NCI-H345 treated with DMSO at 0.1 percent for 48 hours (cell line): ENCODE results near the gene FRMPD2.
"Not testable (repeated sequence)": the region's sequence is repeated elsewhere in the genome, so short reads cannot be mapped to it uniquely, and the experiment has no call there.

Experiments used
- DNase-seq: peaks from one replicate; lab custom pipeline; 2025; ENCODE audit not compliant: unreplicated experiment; lab: John Stamatoyannopoulos, UW

Gene FRMPD2

DNA sequence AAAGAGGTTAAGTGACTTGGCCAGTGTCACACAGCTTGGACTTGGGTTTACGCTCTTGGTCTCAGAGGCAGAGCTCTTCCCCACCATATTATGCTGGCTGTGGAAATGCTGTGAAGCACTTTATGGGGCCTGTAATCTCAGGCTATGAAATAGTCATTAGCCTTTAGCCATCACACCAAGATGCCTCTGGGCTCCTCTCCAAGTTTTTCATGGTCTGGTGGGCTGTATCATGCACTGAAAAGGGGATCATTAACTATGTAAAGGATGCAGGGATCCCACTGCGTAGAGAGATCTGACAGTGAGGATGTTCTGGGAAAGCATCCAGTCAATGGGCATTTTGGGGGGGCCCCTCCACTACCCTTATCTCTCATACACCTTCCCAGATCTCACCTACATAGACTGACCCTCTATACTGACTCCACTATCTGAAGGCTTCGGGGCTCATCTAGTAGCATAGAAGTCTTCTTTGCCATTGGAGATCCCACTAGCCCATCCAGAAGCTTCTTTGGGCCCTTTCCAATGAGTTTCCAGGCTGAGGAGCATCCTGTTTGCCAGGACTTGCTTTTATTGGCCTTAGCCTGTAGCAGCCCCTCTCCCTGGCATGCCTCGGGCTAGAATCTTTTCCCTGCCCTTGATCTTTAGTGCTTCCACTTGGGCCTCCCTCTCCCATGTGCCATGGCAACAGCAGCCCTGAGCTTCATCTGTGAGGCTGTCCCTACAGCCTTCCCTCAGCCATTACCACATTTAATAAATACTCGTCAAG is 19.6 kb downstream of the FRMPD2 start:
- DNase-seq, result peak; percentile 19

GRCh38 chr10:48253970-48254657 is 20.4 kb downstream of the FRMPD2 start:
- DNase-seq, result no peak

- DNase-seq, result no peak
These were observed 22.2 kb downstream of the FRMPD2 start for GRCh38 chr10:48252354-48252650.

GRCh38 chr10:48251525-48252353 is 22.8 kb downstream of the FRMPD2 start:
- DNase-seq, result peak; percentile 51

- DNase-seq, result peak; percentile 25
These were observed 23.4 kb downstream of the FRMPD2 start for GRCh38 chr10:48251152-48251524.

GRCh38 chr10:48249763-48250351 is 24.6 kb downstream of the FRMPD2 start:
- DNase-seq, result no peak

DNA sequence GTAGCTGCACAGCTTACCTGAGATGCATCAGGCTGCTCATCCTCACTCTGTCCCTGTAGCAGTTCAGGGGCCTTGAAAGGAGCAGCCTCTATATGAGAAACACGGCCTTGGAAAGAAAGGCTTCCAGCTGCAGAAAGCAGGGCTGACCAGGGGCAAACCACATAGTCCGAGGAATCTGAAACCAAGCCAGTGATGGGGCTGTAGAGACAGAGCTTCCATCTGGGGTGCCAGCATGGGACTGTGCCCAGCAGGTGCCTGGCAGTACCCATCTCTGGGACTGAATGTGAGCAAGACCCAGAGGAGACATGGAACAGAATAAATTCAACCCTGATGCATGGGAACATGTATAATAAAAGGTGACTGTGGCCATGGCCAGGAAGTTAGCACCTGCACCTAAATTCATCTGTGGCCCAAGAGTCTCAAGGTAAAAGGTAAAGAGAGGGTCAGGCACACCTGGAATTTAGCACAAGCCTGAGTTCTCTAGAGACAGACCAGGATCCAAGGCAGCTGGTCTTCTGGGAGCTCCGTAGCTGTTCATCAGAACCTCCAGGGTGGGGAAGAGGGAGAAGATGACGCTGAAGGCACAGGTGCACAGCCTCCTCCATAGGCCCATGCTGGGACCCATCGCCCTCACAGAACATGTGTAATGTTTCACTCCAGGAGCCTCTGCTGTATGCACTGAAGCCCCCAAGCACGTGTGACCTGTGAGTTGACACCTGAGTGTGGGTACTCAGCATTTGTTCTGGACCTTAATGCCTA is 25.3 kb downstream of the FRMPD2 start:
- DNase-seq, result no peak

DNA sequence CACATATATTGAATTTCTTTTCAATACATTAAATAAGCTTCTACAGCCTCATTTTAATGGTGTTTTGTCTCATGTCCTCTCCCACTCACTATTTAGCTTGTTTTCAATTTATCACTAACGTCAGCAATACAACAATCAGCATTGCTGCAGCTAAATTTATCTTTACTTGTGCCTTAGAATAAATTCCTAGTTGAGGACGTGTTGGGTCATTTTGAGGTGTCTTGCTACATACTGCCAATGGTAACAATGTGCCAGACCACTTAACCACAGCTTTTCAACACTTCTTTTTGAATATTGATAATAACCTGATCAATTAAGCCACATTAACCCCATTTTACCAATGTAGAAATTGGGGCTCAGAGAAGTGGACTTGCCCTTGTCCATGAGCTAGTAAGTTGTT is 26.0 kb downstream of the FRMPD2 start:
- DNase-seq, result no peak

DNA sequence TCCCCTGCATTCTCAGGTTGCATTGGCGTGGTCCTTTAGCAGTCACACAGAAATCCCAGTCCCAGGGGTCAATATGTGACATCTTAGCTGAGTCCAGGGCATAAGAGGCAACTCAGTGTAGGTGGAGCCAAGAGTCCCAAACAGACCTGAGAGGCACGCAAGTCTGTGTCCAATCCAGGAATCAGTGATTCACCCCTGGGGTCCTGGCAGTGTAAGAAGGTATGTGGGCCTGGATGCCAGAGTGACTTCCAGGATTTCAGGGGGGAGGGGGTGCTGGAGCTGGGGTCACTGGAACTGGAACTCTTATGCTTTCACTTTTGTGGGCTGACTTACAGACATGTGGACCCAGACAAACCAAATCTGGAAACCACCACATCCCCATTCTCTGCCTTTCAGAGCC is 26.8 kb downstream of the FRMPD2 start:
- no peak for DNase-seq

DNA sequence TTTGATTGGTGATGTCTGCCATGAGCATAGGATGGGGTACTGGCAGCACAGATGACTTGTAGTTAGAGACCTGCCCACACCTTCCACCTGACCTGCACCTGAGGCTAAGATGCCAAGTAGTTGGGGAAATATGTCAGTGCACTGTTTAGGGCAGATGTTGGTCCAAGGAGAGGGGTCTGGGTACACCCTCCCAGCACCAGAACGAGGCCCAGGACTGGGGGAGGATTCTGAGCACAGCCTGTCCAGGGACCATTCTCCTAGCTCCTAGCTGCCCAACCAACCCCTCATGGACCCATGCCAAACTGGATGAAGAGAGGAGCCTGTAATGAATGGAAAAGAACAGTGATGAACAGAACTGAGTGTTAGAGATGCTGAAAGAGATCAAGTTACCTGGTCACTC is 28.0 kb downstream of the FRMPD2 start:
- no peak for DNase-seq

DNA sequence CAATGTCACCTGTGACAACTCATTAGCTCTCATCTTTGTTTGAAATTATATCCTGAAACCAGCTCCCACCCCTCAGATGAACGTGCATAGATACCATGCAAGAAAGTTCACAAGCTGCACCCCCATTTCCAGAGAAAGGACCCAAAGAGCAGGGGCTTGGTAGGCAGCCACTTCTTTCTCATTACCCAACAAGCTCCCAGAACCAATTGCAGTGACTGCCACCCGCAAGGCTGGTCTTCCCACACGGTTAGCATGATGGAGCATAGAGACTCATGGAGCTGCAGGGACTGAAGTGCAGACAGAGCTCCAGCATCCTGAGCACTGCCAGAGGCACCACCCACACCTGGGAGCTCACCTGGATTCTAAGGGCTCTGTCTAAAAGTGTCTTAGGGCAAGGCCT is 28.5 kb downstream of the FRMPD2 start:
- no peak for DNase-seq

- DNase-seq, result not testable (repeated sequence)
These were observed 30.6 kb downstream of the FRMPD2 start for GRCh38 chr10:48243921-48244320.

DNA sequence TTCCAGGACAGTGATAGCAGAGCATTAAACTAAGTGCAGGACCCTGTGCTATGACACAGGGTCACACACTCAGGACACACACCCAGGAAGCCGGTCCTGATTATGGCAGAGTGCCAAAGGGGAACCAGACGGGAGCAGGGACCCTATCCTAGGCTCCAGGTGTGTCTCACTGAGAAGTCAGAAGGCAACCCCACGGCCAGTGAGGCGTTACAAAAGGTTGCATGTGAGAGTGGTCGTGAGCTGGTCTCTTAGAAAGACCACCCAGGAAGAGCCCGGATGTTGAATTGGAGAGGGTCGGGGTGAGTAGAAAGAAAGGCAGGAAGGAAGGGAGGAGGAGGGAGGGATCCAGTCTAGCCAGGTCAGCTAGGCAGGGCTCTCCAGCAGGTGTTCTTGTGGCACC is 31.0 kb downstream of the FRMPD2 start:
- no peak for DNase-seq

- DNase-seq, result no peak
These were observed 32.2 kb downstream of the FRMPD2 start for GRCh38 chr10:48242171-48242904.

- DNase-seq, result no peak
These were observed 33.2 kb downstream of the FRMPD2 start for GRCh38 chr10:48241332-48241731.

GRCh38 chr10:48240196-48240595 is 34.3 kb downstream of the FRMPD2 start:
- DNase-seq, result no peak

- no peak for DNase-seq
These were observed 34.9 kb downstream of the FRMPD2 start for GRCh38 chr10:48239618-48240017.

- no peak for DNase-seq
These were observed 35.5 kb downstream of the FRMPD2 start for GRCh38 chr10:48238826-48239520.
